ENCODE measurements around the gene CDH6.

CDH6 gene

DNA sequence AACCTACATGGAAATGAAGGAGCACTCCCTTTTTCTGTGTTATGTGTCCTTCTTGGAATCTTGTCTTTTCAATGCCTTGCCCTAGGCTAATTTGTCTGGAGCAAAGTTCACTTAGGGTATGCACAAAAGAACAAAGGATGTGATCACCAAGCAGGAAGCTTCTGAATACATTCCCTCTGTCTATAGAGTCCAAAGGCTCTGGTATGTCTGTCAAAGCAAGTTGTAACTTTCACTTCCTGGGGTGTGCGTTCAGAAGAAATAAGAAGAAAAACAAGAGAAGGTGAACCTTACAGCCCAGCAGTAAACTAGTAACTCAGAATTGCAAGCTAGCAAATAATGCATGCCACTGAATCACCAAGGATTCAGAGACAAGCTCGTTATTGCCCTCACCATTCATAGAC lies 31.7 kb upstream of the CDH6 start:
- H3K4me3 ChIP-seq (ENCODE audit: low read length) = no peak overlapping the region
- no peak for DNase-seq (ENCODE audit: low read depth)
- TF ChIP-seq CTCF (conservative IDR thresholded peaks at IDR 0.05; ENCODE audit: low read length) = no peak

DNA sequence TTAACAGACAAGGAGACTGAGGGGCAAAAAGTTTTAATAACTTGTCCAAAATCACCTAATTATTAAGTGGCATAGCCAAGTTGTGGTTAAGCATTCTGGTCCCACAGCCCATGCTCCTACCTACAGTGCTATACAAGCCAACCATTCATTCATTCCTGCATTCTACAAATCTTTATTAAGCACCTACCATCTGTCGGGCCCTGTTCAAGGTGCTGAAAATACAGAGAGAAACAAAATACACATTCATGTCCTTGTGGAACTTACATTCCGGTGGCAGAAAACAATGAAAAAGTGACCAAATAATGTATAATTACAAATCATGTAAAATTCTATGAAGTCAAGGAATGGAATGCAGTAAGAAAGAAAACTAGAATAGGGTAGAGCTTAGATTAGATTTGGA lies 27.8 kb upstream of the CDH6 start:
- H3K4me3 ChIP-seq (ENCODE audit: low read length) = no peak overlapping the region
- no peak for TF ChIP-seq CTCF (conservative IDR thresholded peaks at IDR 0.05; ENCODE audit: low read length)
- no peak for DNase-seq (ENCODE audit: low read depth)

DNA sequence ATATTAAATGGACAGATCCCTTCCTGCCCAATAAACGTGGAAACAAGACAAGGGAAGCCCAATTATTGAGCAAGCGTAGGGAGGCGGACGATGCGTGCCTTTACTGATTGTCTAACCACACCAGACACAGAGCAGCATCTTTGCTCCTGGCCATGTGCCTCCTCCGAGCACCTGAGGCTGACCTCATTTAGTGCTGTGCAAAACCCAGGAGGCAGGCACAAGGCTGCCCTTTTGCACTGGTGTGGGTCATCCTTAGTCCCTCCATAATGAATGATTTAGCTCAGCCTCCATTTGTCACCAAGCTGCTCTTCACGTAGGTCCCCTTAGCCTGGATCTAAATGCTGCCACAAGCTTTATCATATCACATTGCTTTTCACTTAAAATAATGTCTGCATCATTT lies 24.1 kb upstream of the CDH6 start:
- DNase-seq (ENCODE audit: low read depth) = no peak
- no peak for TF ChIP-seq CTCF (conservative IDR thresholded peaks at IDR 0.05; ENCODE audit: low read length)
- no peak overlapping the region for H3K4me3 ChIP-seq (ENCODE audit: low read length)

DNA sequence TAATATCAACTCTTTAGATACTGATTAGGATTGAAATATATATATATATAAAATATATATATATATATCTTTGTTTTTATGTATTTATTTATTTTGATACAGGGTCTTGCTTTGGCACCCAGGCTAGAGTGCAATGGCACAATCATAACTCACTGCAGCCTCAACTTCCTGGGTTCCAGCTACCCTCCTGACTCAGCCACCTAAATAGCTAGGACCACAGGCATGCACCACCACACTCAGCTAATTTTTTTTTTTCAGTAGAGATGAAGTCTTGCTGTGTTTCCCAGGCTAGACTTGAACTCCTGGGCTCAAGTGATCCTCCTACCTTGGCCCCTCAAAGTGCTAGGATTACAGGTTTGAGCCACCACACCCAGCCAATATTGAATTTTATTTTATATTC lies 20.6 kb upstream of the CDH6 start:
- H3K4me3 ChIP-seq (ENCODE audit: low read length) = no peak overlapping the region
- no peak for TF ChIP-seq CTCF (conservative IDR thresholded peaks at IDR 0.05; ENCODE audit: low read length)
- DNase-seq (ENCODE audit: low read depth) = no peak

DNA sequence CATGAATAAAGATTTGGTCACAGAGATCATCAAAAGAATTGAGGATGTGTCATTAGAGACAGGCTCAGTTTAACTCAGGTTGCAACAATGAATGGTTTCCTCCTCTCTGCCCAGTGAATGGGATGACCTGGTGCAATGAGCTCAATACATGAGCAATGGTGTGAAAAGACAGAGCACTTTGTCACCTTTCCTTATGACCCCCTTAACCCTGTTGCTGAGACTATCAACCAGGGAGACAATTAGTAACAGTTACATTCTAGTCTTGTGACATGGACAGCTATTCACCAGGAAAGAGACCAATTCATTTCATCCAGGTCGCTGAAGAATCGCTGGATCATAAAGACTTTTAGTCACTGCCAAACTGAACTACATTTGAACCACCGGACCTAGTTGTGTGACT lies 19.9 kb upstream of the CDH6 start:
- no peak for TF ChIP-seq CTCF (conservative IDR thresholded peaks at IDR 0.05; ENCODE audit: low read length)
- DNase-seq (ENCODE audit: low read depth) = no peak
- no peak overlapping the region for H3K4me3 ChIP-seq (ENCODE audit: low read length)

- no peak for TF ChIP-seq CTCF (conservative IDR thresholded peaks at IDR 0.05; ENCODE audit: low read length)
- DNase-seq (ENCODE audit: low read depth) = no peak
- H3K4me3 ChIP-seq (ENCODE audit: low read length) = no peak overlapping the region
These were observed 12.0 kb upstream of the CDH6 start for GRCh38 chr5:31181376-31181987.

- no peak overlapping the region for H3K4me3 ChIP-seq (ENCODE audit: low read length)
- no peak for DNase-seq (ENCODE audit: low read depth)
- TF ChIP-seq CTCF (conservative IDR thresholded peaks at IDR 0.05; ENCODE audit: low read length) = no peak
These were observed 11.3 kb upstream of the CDH6 start for GRCh38 chr5:31182136-31182535.
